Fibroblast of skin of right quadriceps (primary cell): ENCODE results near the gene KLK10.

Source experiments
- DNase-seq: peaks from one replicate; pipeline ENCODE4 v3.0.0-alpha.2; 2013

KLK10 gene

DNA sequence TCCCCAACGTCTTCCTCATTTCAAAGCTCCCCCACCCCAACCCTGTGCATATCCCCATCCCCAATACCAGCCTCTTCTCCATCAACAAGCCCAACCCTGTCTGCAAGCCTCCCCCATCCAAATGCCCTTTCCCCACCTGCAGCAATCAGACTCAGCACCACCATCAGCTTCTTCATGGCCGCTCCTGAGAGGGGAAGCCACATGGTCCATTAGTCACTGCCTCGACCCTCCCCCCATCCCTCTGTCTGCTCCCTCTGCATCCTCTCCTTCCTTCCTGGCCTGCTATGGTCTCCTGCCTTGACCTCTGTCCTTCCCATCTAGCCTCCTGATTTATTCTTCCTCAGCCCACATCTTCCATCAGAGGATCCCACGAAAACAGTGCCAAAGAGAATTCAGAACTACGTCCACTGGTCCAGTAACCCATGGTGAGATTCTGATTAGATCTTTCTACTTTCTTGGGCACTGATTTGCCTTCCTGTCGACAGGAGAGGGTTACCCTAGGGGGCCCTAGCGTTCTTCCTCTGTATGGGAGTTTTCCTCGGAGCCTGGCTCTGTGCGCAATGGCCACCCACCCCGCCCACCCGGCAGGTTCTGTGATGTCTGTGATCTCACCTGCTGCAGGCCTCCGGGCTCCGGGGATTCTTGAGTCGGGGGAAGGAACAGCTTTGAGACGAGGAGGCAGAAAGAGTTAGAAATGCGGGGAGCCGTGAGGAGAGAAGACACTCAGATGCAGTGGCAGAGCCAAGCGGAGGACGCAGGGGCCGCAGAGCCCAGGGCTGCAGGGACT, 51.4 kb downstream of the KLK10 start:
- DNase-seq: no peak

- no peak for DNase-seq
These were observed 55.2 kb downstream of the KLK10 start for GRCh38 chr19:50964266-50964665.

GRCh38 chr19:50963381-50963780, 56.1 kb downstream of the KLK10 start:
- no peak for DNase-seq
